Ectodermal cell (in vitro differentiated cells): ENCODE results near the gene MPV17L.
"Not testable (repeated sequence)": the region's sequence is repeated elsewhere in the genome, so short reads cannot be mapped to it uniquely, and the experiment has no call there.

Source experiments
- H3K27ac ChIP-seq: 2 replicates; pipeline ENCODE4 v1.7.0; 2013; ENCODE audit warnings: mild to moderate bottlenecking, low read depth, low read length; ENCODE audit not compliant: insufficient read depth, poor library complexity, severe bottlenecking
- H3K27me3 ChIP-seq: 2 replicates; pipeline ENCODE4 v1.7.0; 2013; ENCODE audit warnings: mild to moderate bottlenecking, low read length; ENCODE audit not compliant: insufficient read depth, control insufficient read depth, poor library complexity, severe bottlenecking
- H3K36me3 ChIP-seq: one replicate; pipeline ENCODE4 v1.7.0; 2013; ENCODE audit warnings: low read length; ENCODE audit not compliant: control insufficient read depth, insufficient read depth
- H3K4me1 ChIP-seq: one replicate; pipeline ENCODE4 v1.7.0; 2013; ENCODE audit warnings: low read length; ENCODE audit not compliant: control insufficient read depth, insufficient read depth
- H3K4me3 ChIP-seq: 2 replicates; pipeline ENCODE4 v1.7.0; 2013; ENCODE audit warnings: low read depth, low read length, control low read depth; ENCODE audit not compliant: insufficient read depth
- H3K9me3 ChIP-seq: 2 replicates; pipeline ENCODE4 v1.7.0; 2013; ENCODE audit warnings: mild to moderate bottlenecking, low read length, moderate library complexity; ENCODE audit not compliant: control insufficient read depth
- WGBS, 2 experiments: methylation state at CpG; one replicate each; pipeline ENCODE4 v1.1.7; 2013; ENCODE audit warnings: missing lambda C conversion rate in 2 of 2; 5-methylcytosine and 5-hydroxymethylcytosine counted together

The MPV17L gene

GRCh38 chr16:15389916-15390315 is 5.6 kb upstream of the MPV17L start:
- not testable (repeated sequence) for H3K27me3 ChIP-seq, H3K36me3 ChIP-seq, H3K9me3 ChIP-seq, H3K4me3 ChIP-seq, H3K27ac ChIP-seq, H3K4me1 ChIP-seq
- WGBS, 2 experiments = 90 to 95% methylated on average over 5 of the region's 5 CpGs

DNA sequence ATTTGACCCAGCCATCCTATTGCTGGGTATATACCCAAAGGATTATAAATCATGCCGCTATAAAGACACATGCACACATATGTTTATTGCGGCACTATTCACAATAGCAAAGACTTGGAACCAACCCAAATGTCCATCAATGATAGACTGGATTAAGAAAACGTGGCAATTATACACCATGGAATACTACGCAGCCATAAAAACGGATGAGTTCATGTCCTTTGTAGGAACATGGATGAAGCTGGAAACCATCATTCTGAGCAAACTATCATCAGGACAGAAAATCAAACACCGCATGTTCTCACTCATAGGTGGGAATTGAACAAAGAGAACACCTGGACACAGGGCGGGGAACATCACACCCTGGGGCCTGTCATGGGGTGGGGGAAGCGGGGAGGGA is 2.5 kb upstream of the MPV17L start:
- not testable (repeated sequence) for H3K9me3 ChIP-seq, H3K27ac ChIP-seq, H3K36me3 ChIP-seq, H3K4me3 ChIP-seq, H3K4me1 ChIP-seq
- H3K27me3 ChIP-seq = peaks cover 12% of the 10 kb centered on the region
- 91 to 92% methylated on average over 6 to 7 of the region's 8 CpGs for WGBS, 2 experiments

DNA sequence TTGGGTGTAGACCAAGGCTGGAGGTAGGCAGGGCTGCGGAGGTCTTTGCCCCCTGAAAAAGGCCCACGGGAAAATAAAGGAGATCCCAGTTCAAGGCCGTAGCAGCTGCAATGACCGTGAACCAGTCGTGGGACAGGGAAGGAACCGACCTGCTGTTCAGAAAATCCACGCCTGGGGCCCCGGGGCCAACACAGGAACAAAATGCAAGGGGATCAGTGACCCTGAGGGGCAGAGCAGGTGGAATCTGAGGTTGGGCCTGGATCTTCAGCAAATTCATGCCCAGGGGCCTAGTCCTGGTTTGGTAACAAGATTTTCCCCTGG is 915 bp downstream of the MPV17L start:
- H3K36me3 ChIP-seq, H3K27ac ChIP-seq, H3K9me3 ChIP-seq, H3K4me3 ChIP-seq, H3K4me1 ChIP-seq: not testable (repeated sequence)
- 83 to 84% methylated on average over 8 of the region's 8 CpGs for WGBS, 2 experiments
- H3K27me3 ChIP-seq = peaks cover 12% of the 10 kb centered on the region

DNA sequence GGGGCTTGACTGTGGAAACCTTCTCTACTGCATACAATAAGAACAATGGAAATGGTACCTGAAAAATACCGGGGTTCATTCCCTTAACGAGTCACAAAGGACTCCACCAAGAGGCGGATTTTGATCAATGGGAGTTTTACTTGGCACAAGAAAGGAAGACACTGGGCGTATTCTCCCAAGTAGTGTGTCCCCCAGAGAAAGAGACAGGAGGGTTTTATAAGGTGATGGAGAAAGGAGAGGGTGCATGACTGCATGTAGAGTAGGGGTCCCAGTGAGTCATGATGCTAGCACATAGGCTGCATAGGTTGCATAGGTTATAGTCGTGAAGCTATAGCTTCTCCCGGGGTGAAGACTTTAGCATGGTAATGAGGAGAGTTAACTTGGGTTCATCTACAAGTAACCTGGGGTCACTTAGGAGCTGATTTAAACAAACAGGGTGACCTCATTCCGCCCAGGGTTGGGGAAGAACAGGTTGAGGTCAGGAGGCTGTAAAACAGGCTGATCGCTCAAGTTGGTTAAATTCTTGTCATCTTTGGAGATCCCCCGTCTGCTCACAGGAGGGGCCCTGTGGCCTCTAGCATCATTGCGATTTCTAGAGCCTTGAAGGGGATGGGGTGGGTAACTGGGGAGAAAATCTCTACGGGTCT is 1.5 kb downstream of the MPV17L start:
- H3K4me3 ChIP-seq = no peak overlapping the region
- H3K27ac ChIP-seq = no peak overlapping the region
- peaks cover 12% of the 10 kb centered on the region for H3K27me3 ChIP-seq
- no peaks in the 10 kb centered on the region for H3K36me3 ChIP-seq
- H3K9me3 ChIP-seq = no peaks in the 10 kb centered on the region
- no peaks in the 10 kb centered on the region for H3K4me1 ChIP-seq
- WGBS, 2 experiments = 89 to 91% methylated on average over 11 of the region's 11 CpGs

DNA sequence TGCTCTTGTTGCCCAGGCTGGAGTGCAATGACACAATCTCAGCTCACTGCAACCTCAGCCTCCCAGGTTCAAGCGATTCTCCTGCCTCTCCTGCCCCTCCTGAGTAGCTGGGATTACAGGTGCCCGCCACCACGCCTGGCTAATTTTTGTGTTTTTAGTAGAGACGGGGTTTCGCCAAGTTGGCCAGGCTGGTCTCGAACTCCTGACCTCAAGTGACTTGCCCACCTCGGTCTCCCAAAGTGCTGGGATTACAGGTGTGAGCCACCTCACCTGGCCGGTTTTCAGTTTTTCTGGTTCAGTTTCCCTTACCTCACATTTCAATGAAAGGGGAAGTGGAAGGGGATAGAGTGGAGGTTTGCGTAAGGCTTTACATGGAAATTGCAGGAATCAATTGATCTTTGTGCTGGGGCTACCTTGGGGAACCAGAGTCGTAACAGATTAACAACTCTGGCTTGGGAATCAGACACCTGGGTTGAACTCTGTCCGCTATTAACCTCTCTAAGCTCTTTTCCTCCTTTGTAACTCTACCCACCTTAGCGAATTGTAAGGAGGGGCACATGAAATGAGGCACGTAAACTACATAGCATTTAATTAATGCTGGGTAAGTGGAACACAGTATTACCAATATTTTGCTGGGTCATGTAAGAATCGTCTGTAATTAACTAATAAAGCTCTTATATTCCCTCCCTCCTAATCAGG is 3.2 kb downstream of the MPV17L start:
- Histone ChIP-seq H3K4me3 (no peak overlapping the region), H3K4me1 (no peaks in the 10 kb centered on the region), H3K27ac (no peak overlapping the region), H3K27me3 (peaks cover 12% of the 10 kb centered on the region), H3K36me3 (no peaks in the 10 kb centered on the region), H3K9me3 (no peaks in the 10 kb centered on the region)
- 90 to 93% methylated on average over 11 to 13 of the region's 14 CpGs for WGBS, 2 experiments

DNA sequence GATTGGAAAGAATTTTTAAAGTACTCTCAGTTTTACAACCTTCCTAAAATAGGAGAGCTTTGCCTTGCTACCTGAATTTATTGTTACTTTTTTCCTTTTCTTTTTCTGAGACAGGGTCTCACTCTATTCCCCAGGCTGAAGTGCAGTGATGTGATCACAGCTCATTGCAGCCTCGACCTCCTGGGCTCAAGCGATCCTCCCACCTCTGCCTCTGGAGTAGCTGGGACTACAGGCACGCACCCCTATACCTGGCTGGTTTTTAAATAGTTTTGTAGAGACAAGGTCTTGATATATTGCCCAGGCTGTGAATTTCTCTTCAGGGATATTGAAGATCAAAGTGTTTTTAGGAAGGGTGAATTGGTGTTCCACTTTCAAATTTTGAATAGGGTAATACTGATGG is 3.8 kb downstream of the MPV17L start:
- Histone ChIP-seq H3K27me3 (peaks cover 12% of the 10 kb centered on the region), H3K36me3 (no peaks in the 10 kb centered on the region), H3K4me3 (no peak overlapping the region), H3K27ac (no peak overlapping the region), H3K4me1 (no peaks in the 10 kb centered on the region), H3K9me3 (no peaks in the 10 kb centered on the region)
- 92 to 95% methylated on average over 3 of the region's 3 CpGs for WGBS, 2 experiments

DNA sequence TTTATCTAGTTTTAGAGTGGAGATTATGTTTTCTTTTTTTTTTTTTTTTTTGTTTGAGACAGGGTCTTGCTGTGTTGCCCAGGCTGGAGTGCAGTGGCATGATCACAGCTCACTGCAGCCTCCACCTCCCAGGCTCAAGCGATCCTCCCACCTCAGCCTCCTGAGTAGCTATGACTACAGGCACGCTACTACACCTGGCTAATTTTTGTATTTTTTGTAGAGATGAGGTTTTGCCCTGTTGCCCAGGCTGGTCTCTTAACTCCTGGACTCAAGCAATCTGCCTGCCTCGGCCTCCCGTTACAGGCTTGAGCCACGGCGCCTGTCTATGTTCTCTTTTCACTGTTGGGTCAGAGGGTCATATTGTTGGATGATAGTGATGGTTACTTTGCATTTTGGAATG is 4.8 kb downstream of the MPV17L start:
- H3K9me3 ChIP-seq, H3K27ac ChIP-seq, H3K36me3 ChIP-seq, H3K4me3 ChIP-seq, H3K4me1 ChIP-seq: not testable (repeated sequence)
- H3K27me3 ChIP-seq = peaks cover 12% of the 10 kb centered on the region
- 94 to 97% methylated on average over 6 of the region's 6 CpGs for WGBS, 2 experiments

- H3K36me3 ChIP-seq = no peaks in the 10 kb centered on the region
- H3K9me3 ChIP-seq = no peaks in the 10 kb centered on the region
- no peaks in the 10 kb centered on the region for H3K4me1 ChIP-seq
- no peak overlapping the region for H3K4me3 ChIP-seq
- WGBS, 2 experiments = 89 to 97% methylated on average over 2 to 3 of the region's 3 CpGs
- H3K27ac ChIP-seq = no peak overlapping the region
- no peaks in the 10 kb centered on the region for H3K27me3 ChIP-seq
These were observed 6.4 kb downstream of the MPV17L start for GRCh38 chr16:15401972-15402371.

GRCh38 chr16:15403392-15403995 is 7.9 kb downstream of the MPV17L start:
- Histone ChIP-seq H3K36me3 (no peaks in the 10 kb centered on the region), H3K4me3 (no peak overlapping the region), H3K27me3 (no peaks in the 10 kb centered on the region), H3K27ac (no peak overlapping the region), H3K4me1 (no peaks in the 10 kb centered on the region), H3K9me3 (no peaks in the 10 kb centered on the region)
- WGBS, 2 experiments = 90 to 91% methylated on average over 9 of the region's 9 CpGs

DNA sequence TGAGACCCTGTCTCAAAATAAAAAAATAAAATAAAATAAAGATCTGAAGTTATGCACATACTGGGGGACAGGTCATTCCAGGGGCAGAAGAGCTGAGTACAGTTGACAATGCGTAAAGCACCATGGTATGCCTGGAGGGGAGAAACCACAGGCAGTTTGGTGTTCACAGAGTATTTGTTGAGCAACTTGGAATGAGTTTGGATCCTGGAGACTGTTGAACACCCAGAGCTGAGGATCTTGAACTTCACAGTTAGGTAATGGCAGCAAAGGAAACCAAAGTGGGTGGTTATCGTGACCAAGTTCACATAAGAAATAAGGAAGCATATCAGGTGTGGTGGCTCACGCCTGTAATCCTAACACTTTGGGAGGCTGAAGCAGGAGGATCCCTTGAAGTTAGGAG is 8.5 kb downstream of the MPV17L start:
- WGBS, 2 experiments = 93 to 96% methylated on average over 3 of the region's 3 CpGs
- H3K36me3 ChIP-seq, H3K4me3 ChIP-seq, H3K27ac ChIP-seq, H3K9me3 ChIP-seq, H3K27me3 ChIP-seq, H3K4me1 ChIP-seq: not testable (repeated sequence)
